ENCODE data around the gene RTBDN.

GRCh38 chr19:12783849-12784393, 50.5 kb downstream of the RTBDN start:
- TF ChIP-seq, protein P1, sequence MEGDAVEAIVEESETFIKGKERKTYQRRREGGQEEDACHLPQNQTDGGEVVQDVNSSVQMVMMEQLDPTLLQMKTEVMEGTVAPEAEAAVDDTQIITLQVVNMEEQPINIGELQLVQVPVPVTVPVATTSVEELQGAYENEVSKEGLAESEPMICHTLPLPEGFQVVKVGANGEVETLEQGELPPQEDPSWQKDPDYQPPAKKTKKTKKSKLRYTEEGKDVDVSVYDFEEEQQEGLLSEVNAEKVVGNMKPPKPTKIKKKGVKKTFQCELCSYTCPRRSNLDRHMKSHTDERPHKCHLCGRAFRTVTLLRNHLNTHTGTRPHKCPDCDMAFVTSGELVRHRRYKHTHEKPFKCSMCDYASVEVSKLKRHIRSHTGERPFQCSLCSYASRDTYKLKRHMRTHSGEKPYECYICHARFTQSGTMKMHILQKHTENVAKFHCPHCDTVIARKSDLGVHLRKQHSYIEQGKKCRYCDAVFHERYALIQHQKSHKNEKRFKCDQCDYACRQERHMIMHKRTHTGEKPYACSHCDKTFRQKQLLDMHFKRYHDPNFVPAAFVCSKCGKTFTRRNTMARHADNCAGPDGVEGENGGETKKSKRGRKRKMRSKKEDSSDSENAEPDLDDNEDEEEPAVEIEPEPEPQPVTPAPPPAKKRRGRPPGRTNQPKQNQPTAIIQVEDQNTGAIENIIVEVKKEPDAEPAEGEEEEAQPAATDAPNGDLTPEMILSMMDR (IDR thresholded peaks at IDR 0.05; ENCODE audit: low read depth, low read length, poor library complexity, severe bottlenecking): no peak
- no peak for TF ChIP-seq EZH2phosphoT487 (IDR thresholded peaks at IDR 0.05; ENCODE audit: borderline replicate concordance, low read length)
